Osteocyte (in vitro differentiated cells): ENCODE results near the gene SLC13A3. TPM values are rescaled to one million over a fixed set of nuclear protein-coding genes. Genes with fewer than 3 reads are reported as not detected.
A peak's percentile ranks its signal among the peaks of the same experiment; 100 is the strongest.

ENCODE experiments used
- DNase-seq: peaks from one replicate; pipeline ENCODE4 v3.0.0; 2021; ENCODE audit warnings: mixed read lengths; ENCODE audit not compliant: unreplicated experiment; ENCODE audit errors: extremely low spot score
- H3K27ac Mint-ChIP-seq: one replicate; pipeline ENCODE4 v1.8.0; 2021; ENCODE audit warnings: mild to moderate bottlenecking, mixed read lengths; ENCODE audit not compliant: unreplicated experiment
- H3K27me3 Mint-ChIP-seq: one replicate; pipeline ENCODE4 v1.8.0; 2021; ENCODE audit warnings: mixed read lengths; ENCODE audit not compliant: unreplicated experiment
- H3K36me3 Mint-ChIP-seq: one replicate; pipeline ENCODE4 v1.8.0; 2021; ENCODE audit warnings: mixed read lengths; ENCODE audit not compliant: unreplicated experiment
- H3K4me1 Mint-ChIP-seq: one replicate; pipeline ENCODE4 v1.8.0; 2021; ENCODE audit warnings: mixed read lengths; ENCODE audit not compliant: unreplicated experiment
- H3K4me3 Mint-ChIP-seq: one replicate; pipeline ENCODE4 v1.8.0; 2021; ENCODE audit warnings: mild to moderate bottlenecking, moderate library complexity, mixed read lengths; ENCODE audit not compliant: unreplicated experiment
- H3K9me3 Mint-ChIP-seq: one replicate; pipeline ENCODE4 v1.8.0; 2021; ENCODE audit warnings: mixed read lengths; ENCODE audit not compliant: unreplicated experiment
- CTCF ChIP-seq: fragments of 200-600 bp; sonication (generic); IDR thresholded peaks from 2 replicates; pipeline ENCODE4 v1.5.0; 2021; ENCODE audit warnings: antibody characterized with exemption, mild to moderate bottlenecking, moderate library complexity
- total RNA-seq: library from RNA; stranded (reverse); gene quantifications from 2 replicates; pipeline ENCODE4 v1.2.1, GENCODE V29; 2021

The SLC13A3 gene
- total RNA-seq, 1 donor from 2014 or later, result 1.8 TPM

GRCh38 chr20:46541229-46541935 is 109.9 kb downstream of the SLC13A3 start:
- H3K4me3 Mint-ChIP-seq, result no peak overlapping the region
- H3K27ac Mint-ChIP-seq, result no peak overlapping the region
- no peak for TF ChIP-seq CTCF
- H3K9me3 Mint-ChIP-seq, result no peaks in the 10 kb centered on the region
- H3K4me1 Mint-ChIP-seq, result no peaks in the 10 kb centered on the region
- no peak for DNase-seq
- H3K27me3 Mint-ChIP-seq, result no peaks in the 10 kb centered on the region
- H3K36me3 Mint-ChIP-seq, result no peaks in the 10 kb centered on the region

- H3K27me3 Mint-ChIP-seq, result peaks cover 1% of the 10 kb centered on the region
- no peaks in the 10 kb centered on the region for H3K4me1 Mint-ChIP-seq
- H3K4me3 Mint-ChIP-seq, result no peak overlapping the region
- no peak for DNase-seq
- no peak for TF ChIP-seq CTCF
- H3K9me3 Mint-ChIP-seq, result no peaks in the 10 kb centered on the region
- H3K36me3 Mint-ChIP-seq, result no peaks in the 10 kb centered on the region
- H3K27ac Mint-ChIP-seq, result no peak overlapping the region
Observed at GRCh38 chr20:46539113-46539512, 112.1 kb downstream of the SLC13A3 start.

GRCh38 chr20:46530640-46531039 is 120.6 kb downstream of the SLC13A3 start:
- peaks cover 18% of the 10 kb centered on the region for H3K27me3 Mint-ChIP-seq
- H3K27ac Mint-ChIP-seq, result no peak overlapping the region

GRCh38 chr20:46523696-46524328 is 127.4 kb downstream of the SLC13A3 start:
- H3K27me3 Mint-ChIP-seq, result peaks cover 27% of the 10 kb centered on the region
- no peak overlapping the region for H3K4me3 Mint-ChIP-seq
- no peak for DNase-seq
- no peak for TF ChIP-seq CTCF
- no peaks in the 10 kb centered on the region for H3K36me3 Mint-ChIP-seq
- no peaks in the 10 kb centered on the region for H3K4me1 Mint-ChIP-seq
- H3K9me3 Mint-ChIP-seq, result no peaks in the 10 kb centered on the region
- no peak overlapping the region for H3K27ac Mint-ChIP-seq

More at GRCh38 chr20:46530640-46531039, 120.6 kb downstream of the SLC13A3 start:
- H3K36me3 Mint-ChIP-seq, result no peaks in the 10 kb centered on the region
- H3K4me1 Mint-ChIP-seq, result no peaks in the 10 kb centered on the region
- no peaks in the 10 kb centered on the region for H3K9me3 Mint-ChIP-seq
- no peak for TF ChIP-seq CTCF
- no peak overlapping the region for H3K4me3 Mint-ChIP-seq
- peak; percentile 21 for DNase-seq

GRCh38 chr20:46523108-46523507 is 128.2 kb downstream of the SLC13A3 start:
- no peak overlapping the region for H3K27ac Mint-ChIP-seq
- H3K27me3 Mint-ChIP-seq, result peaks cover 27% of the 10 kb centered on the region
- H3K9me3 Mint-ChIP-seq, result no peaks in the 10 kb centered on the region
- no peaks in the 10 kb centered on the region for H3K4me1 Mint-ChIP-seq
- DNase-seq, result no peak
- TF ChIP-seq CTCF, result no peak
- H3K36me3 Mint-ChIP-seq, result no peaks in the 10 kb centered on the region
- no peak overlapping the region for H3K4me3 Mint-ChIP-seq
